Astrocyte (in vitro differentiated cells and primary cell): ENCODE results near the gene GUCY2F. TPM values are rescaled to one million over a fixed set of nuclear protein-coding genes. Genes with fewer than 3 reads are reported as not detected.

ENCODE experiments used
- DNase-seq: peaks from one replicate; pipeline ENCODE4 v3.0.0-alpha.2; 2010; ENCODE audit warnings: low read depth
- FAIRE-seq: peaks from 2 replicates; lab custom pipeline; 2011; peaks lifted over from hg19 to GRCh38; lab: Jason Lieb, UNC
- H2AFZ ChIP-seq: 2 replicates; pipeline ENCODE4 v1.6.0; 2012; ENCODE audit warnings: low read depth, low read length, inconsistent platforms
- H3K27ac ChIP-seq: 2 replicates; pipeline ENCODE4 v1.5.1; 2011; ENCODE audit warnings: low read depth, low read length, inconsistent platforms
- H3K27me3 ChIP-seq: 2 replicates; pipeline ENCODE4 v1.6.0; 2011; ENCODE audit warnings: low read length, inconsistent platforms; ENCODE audit not compliant: insufficient read depth
- H3K36me3 ChIP-seq: 2 replicates; pipeline ENCODE4 v1.5.1; 2011; ENCODE audit warnings: low read length, inconsistent platforms; ENCODE audit not compliant: insufficient read depth
- H3K4me1 ChIP-seq: 2 replicates; pipeline ENCODE4 v1.5.1; 2011; ENCODE audit warnings: low read length, inconsistent platforms; ENCODE audit not compliant: insufficient read depth
- H3K4me2 ChIP-seq: 2 replicates; pipeline ENCODE4 v1.6.0; 2012; ENCODE audit warnings: low read length, inconsistent platforms
- H3K4me3 ChIP-seq: 2 replicates; pipeline ENCODE4 v1.5.1; 2011; ENCODE audit warnings: low read depth, mild to moderate bottlenecking, low read length, inconsistent platforms; ENCODE audit not compliant: insufficient read depth
- H3K79me2 ChIP-seq: 2 replicates; pipeline ENCODE4 v1.6.0; 2012; ENCODE audit warnings: mild to moderate bottlenecking, low read length, inconsistent platforms; ENCODE audit not compliant: insufficient read depth
- H3K9ac ChIP-seq: 2 replicates; pipeline ENCODE4 v1.6.0; 2012; ENCODE audit warnings: mild to moderate bottlenecking, low read length, inconsistent platforms
- H3K9me3 ChIP-seq: 2 replicates; pipeline ENCODE4 v1.5.1; 2012; ENCODE audit warnings: low read depth, mild to moderate bottlenecking, low read length, inconsistent platforms; ENCODE audit not compliant: insufficient read depth
- H4K20me1 ChIP-seq: 2 replicates; pipeline ENCODE4 v1.6.0; 2012; ENCODE audit warnings: low read length, inconsistent platforms; ENCODE audit not compliant: insufficient read depth
- H3K27ac Mint-ChIP-seq: one replicate; pipeline ENCODE4 v1.8.0; 2021; ENCODE audit warnings: mild to moderate bottlenecking, mixed read lengths; ENCODE audit not compliant: unreplicated experiment
- H3K27me3 Mint-ChIP-seq: one replicate; pipeline ENCODE4 v1.8.0; 2021; ENCODE audit warnings: low read depth, mixed read lengths; ENCODE audit not compliant: unreplicated experiment
- H3K36me3 Mint-ChIP-seq: one replicate; pipeline ENCODE4 v1.8.0; 2021; ENCODE audit warnings: low read depth, mixed read lengths; ENCODE audit not compliant: unreplicated experiment
- H3K4me1 Mint-ChIP-seq: one replicate; pipeline ENCODE4 v1.8.0; 2021; ENCODE audit warnings: low read depth, mixed read lengths; ENCODE audit not compliant: unreplicated experiment
- H3K4me3 Mint-ChIP-seq: one replicate; pipeline ENCODE4 v1.8.0; 2021; ENCODE audit warnings: mild to moderate bottlenecking, moderate library complexity, mixed read lengths; ENCODE audit not compliant: unreplicated experiment
- H3K9me3 Mint-ChIP-seq: one replicate; pipeline ENCODE4 v1.8.0; 2021; ENCODE audit warnings: mild to moderate bottlenecking, mixed read lengths; ENCODE audit not compliant: unreplicated experiment
- CTCF ChIP-seq: IDR thresholded peaks from 2 replicates; pipeline ENCODE4 v1.5.1; 2011; ENCODE audit warnings: low read depth, mild to moderate bottlenecking, inconsistent platforms, low read length, moderate library complexity; ENCODE audit not compliant: insufficient read depth
- EZH2 ChIP-seq: IDR thresholded peaks from 2 replicates; pipeline ENCODE4 v1.6.1; 2012; ENCODE audit warnings: mild to moderate bottlenecking, low read length, inconsistent platforms; ENCODE audit not compliant: insufficient read depth
- total RNA-seq: library from RNA; stranded (reverse); gene quantifications from 2 replicates; pipeline ENCODE4 v1.2.1, GENCODE V29; 2021

Gene GUCY2F
- total RNA-seq, 1 donor from 2014 or later = not detected

- Histone ChIP-seq H3K79me2 (no peaks in the 10 kb centered on the region), H3K36me3 (no peaks in the 10 kb centered on the region), H2AFZ (no peak overlapping the region), H3K4me2 (no peak overlapping the region), H4K20me1 (no peaks in the 10 kb centered on the region), H3K27ac (no peak overlapping the region), H3K9ac (no peak overlapping the region), H3K4me3 (no peak overlapping the region), H3K27me3 (no peaks in the 10 kb centered on the region), H3K4me1 (peaks cover 5% of the 10 kb centered on the region), H3K9me3 (no peaks in the 10 kb centered on the region)
- TF ChIP-seq CTCF (no peak), EZH2 (no peak)
- Mint-ChIP-seq H3K27me3 (no peaks in the 10 kb centered on the region), H3K27ac (peak overlapping the region; percentile 55), H3K4me1 (peaks cover 27% of the 10 kb centered on the region), H3K9me3 (no peaks in the 10 kb centered on the region), H3K4me3 (no peak overlapping the region), H3K36me3 (no peaks in the 10 kb centered on the region)
- FAIRE-seq (peak; percentile 77), DNase-seq (peak; percentile 3)
Observed at GRCh38 chrX:109372291-109372690, 109.6 kb downstream of the GUCY2F start.

- no peaks in the 10 kb centered on the region for H3K36me3 Mint-ChIP-seq
Observed at GRCh38 chrX:109362101-109362500, 119.8 kb downstream of the GUCY2F start.

GRCh38 chrX:109360301-109360700, 121.6 kb downstream of the GUCY2F start:
- H2AFZ ChIP-seq = no peak overlapping the region
- no peaks in the 10 kb centered on the region for H3K9me3 ChIP-seq
- H3K4me1 ChIP-seq = no peaks in the 10 kb centered on the region
- Mint-ChIP-seq H3K4me3 (no peak overlapping the region), H3K9me3 (peaks cover 3% of the 10 kb centered on the region), H3K36me3 (no peaks in the 10 kb centered on the region), H3K27me3 (no peaks in the 10 kb centered on the region), H3K27ac (no peak overlapping the region), H3K4me1 (peaks cover 13% of the 10 kb centered on the region)
- no peak overlapping the region for H3K4me2 ChIP-seq
- no peak overlapping the region for H3K4me3 ChIP-seq
- no peaks in the 10 kb centered on the region for H3K79me2 ChIP-seq
- TF ChIP-seq CTCF (no peak), EZH2 (no peak)
- no peak overlapping the region for H3K27ac ChIP-seq
- FAIRE-seq (peak; percentile 88), DNase-seq (no peak)
- no peaks in the 10 kb centered on the region for H4K20me1 ChIP-seq
- no peaks in the 10 kb centered on the region for H3K27me3 ChIP-seq
- no peaks in the 10 kb centered on the region for H3K36me3 ChIP-seq
- no peak overlapping the region for H3K9ac ChIP-seq

More at GRCh38 chrX:109362101-109362500, 119.8 kb downstream of the GUCY2F start:
- TF ChIP-seq EZH2 = no peak
- DNase-seq (no peak), FAIRE-seq (no peak)
- Histone ChIP-seq H2AFZ (no peak overlapping the region), H3K4me3 (no peak overlapping the region), H3K4me1 (no peaks in the 10 kb centered on the region), H4K20me1 (no peaks in the 10 kb centered on the region), H3K27ac (no peak overlapping the region), H3K36me3 (no peaks in the 10 kb centered on the region), H3K27me3 (no peaks in the 10 kb centered on the region), H3K4me2 (no peak overlapping the region), H3K79me2 (no peaks in the 10 kb centered on the region), H3K9me3 (no peaks in the 10 kb centered on the region), H3K9ac (no peak overlapping the region)
- H3K27me3 Mint-ChIP-seq = no peaks in the 10 kb centered on the region
- no peak overlapping the region for H3K4me3 Mint-ChIP-seq
- peaks cover 13% of the 10 kb centered on the region for H3K4me1 Mint-ChIP-seq
- H3K27ac Mint-ChIP-seq = no peak overlapping the region
- H3K9me3 Mint-ChIP-seq = peaks cover 3% of the 10 kb centered on the region
